Fibroblast of skin of right biceps (primary cell): ENCODE results near the gene CCDC34.

ENCODE experiments used
- DNase-seq: peaks from one replicate; pipeline ENCODE4 v3.0.0-alpha.2; 2013

Gene CCDC34

GRCh38 chr11:27392278-27393114, 29.5 kb upstream of the CCDC34 start:
- DNase-seq = peak; percentile 75

DNA sequence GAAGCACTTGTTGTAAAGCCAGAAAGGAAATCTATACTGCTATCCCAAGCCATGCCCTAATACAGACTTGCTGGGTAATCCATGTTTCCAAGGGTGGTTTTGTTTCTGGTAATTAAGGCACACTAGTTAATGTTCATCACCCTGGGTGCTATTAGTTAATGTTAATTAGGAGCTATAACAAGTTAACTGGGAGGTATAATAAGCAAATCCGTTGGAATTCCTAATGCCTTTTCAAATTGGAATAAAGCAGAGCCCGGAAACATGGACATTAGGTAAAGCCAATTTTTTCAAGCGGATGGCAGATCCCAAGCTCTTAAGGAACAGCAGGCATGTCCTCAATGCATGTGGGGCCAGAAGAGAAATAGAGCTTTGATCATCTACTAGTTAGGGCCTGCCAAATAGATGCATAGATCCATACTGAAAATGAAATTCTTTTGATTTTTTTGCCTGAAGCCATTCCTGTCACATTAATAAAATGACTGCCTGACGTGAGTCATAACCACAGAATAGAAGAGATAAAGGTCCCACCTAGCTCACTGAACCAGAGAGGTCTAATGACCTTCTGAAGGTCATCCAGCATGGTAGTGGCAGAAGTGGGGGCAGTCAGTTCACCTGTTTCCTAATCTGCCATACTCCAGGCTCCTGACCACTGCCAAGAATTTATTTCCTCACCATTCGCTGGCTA, 28.5 kb upstream of the CCDC34 start:
- DNase-seq = no peak

DNA sequence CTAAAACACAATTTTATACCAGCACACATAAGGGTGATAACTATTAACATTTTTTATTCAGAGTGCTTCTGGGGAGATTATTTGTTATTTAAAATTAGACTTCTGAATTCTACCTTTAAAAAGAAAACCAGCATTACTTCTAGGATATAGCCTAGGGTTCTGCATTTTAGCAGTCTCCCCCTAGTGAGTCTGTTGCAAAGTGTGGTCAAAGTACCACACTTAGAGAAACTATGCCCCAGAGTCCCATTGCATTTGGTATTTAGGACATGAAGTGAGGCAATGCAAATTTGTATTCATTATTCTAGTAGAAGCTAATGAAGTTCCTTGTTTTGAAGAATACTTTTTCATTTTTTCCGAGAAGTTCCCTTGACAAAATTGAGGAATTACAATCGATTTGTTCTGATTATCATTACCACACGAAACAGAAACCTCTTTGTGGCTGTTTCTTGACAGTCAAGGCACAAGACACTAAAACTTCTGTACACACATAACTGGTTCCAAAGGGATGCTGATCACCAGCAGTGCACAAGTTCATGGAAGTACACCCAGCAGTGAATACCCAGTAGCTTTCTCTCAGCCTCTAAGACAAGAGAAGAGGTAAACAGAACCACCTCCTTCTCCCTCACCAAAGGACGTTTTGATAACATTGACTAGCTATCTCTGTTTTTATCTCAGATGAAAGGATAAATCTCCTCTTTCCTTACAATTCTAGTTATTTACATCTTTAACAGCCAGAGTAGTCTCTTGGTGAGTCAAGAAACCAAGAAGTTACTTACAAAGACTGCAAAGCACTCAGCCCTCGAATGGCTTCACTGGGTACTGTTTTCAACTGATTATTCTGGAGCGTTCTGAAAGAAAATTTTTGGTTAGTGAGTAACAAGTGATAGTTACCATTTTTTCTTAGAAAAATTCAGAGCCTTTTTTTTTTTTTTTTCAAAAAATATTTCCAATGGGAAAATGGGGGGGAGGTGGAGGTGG, 27.6 kb upstream of the CCDC34 start:
- DNase-seq = peak; percentile 78

DNA sequence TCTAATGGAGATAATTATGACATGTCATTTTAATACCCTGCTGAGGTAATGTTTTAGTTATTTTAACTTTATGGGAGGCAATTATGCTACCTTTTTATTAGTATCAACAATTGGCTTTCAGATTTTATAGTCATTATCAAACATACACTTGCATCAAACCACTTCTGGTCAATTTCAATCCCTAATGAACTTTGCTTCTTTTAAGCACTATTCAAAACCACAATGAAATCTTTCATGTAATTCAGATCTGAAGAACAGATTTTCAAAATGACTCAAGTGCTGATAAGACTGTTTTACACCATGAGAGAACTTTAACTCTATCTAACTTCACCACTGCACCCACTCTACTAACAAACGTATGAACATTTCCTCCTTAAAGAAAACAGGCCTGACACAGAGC, 25.9 kb upstream of the CCDC34 start:
- no peak for DNase-seq

GRCh38 chr11:27388001-27388400, 25.0 kb upstream of the CCDC34 start:
- DNase-seq = no peak

DNA sequence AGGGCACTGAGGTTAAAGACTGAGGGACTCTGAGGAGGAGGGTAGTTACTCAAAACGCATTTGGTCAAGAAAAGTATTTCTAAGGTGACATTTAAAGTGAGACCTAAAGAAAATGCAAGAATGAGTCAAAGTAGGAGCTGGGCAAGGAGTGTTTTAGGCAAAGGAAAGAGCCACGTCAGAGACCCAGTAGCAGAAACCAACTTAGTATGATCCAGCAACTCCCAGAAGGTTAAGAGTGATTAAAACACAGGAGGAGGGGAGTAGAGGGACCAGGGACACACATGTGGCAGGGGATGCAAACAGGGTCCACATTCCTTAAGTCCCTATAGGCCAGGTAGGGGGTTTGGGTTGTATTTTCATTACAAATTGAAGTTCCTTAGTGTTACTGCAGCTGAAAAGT, 24.3 kb upstream of the CCDC34 start:
- DNase-seq = no peak

- DNase-seq = peak; percentile 50
Observed at GRCh38 chr11:27386181-27386845, 23.3 kb upstream of the CCDC34 start.

GRCh38 chr11:27385245-27385644, 22.2 kb upstream of the CCDC34 start:
- peak; percentile 89 for DNase-seq

GRCh38 chr11:27384227-27384626, 21.2 kb upstream of the CCDC34 start:
- DNase-seq = no peak

GRCh38 chr11:27383645-27384044, 20.6 kb upstream of the CCDC34 start:
- DNase-seq = no peak

DNA sequence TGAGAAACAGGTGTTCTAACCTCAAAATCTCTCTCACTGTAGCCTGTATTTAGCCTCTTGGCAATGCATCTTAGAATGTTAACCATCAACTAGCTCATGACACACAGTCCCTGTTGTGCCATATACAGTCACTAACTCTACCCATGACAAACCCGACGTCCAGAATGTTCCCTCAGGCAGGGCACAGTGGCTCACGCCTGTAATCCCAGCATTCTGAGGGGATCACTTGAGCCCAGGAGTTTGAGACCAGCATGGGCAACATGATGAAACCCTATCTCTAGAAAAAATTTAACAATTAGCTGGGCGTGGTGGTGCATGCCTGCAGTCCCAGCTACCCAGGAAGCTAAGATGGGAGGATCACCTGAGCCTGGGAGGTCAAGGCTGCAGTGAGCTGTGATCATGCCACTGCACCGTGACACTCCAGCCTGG, 18.2 kb upstream of the CCDC34 start:
- DNase-seq = no peak

- no peak for DNase-seq
Observed at GRCh38 chr11:27380771-27381170, 17.8 kb upstream of the CCDC34 start.

DNA sequence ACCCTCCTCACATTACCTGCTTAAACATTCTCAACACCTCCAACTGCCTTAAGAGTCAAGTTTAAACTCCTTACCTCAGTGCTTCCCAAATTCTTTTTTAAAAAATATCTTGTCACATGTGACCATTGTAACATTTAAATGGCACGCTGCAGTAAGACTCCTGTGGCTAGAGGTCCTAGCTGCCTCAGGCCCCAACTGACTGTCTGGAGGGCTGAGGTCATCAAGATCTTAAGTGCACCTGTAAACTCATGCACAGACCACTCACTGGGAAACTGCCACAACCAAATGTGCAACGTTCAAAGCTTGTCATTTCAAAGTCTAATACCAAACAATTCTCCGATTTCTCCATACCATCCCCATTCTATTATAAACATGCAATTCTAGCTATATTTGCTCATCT, 16.4 kb upstream of the CCDC34 start:
- DNase-seq = no peak

DNA sequence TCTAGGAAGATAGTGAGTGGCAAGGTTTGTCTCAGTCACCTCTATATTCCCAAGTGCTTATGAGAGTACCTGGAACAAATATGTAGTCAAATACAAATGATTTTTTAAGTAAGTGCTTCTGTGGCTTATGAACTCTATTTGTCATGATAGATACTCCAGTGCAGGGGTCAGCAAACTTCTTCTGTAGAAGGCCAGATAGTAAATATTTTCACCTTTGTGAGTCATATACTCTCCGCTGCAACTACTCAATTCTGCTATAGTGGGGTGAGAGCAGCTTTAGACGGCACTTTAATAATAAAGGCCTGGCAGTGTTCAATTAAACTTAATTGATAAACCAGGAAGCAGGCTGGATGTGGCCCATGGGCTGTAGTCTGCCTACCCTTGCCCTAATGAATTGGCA, 12.4 kb upstream of the CCDC34 start:
- no peak for DNase-seq

- DNase-seq = no peak
Observed at GRCh38 chr11:27373856-27374602, 11.0 kb upstream of the CCDC34 start.

DNA sequence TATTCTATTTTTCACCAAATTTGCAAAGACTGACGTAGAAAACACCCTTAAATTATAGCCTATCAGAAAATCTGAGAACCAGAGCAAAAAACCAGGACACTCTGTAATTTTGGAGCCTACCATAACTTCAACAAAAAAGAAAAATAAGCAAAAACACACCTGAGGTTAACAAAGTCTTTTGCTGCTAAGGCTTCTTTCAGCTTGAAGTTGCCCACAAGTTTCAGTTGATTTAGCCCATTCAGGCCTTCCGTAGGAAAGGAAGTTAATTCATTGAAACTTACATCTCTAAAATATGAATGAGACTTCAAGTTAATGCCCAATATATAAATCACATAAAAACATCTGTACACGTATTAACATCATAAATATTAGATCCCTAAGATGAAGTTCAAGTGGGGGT, 10.4 kb upstream of the CCDC34 start:
- no peak for DNase-seq

DNA sequence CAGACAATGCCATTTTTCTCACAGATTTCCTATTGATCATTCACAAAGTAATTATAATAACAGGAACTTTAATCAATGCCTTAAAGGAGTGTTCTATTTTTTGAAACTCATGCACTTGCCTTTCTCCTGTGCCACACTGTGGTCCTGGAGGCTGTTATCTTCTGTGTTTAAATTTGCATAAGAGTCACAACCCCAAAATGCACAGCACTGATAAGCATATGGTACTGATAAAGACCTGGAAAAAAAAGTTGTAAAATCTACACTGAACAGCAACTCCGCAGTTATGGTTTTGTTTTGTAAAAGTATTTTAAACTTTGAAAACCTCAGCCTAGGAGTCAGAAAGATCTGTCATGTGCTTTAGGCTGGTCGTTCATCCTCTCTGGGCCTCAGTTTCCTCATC, 9.1 kb upstream of the CCDC34 start:
- DNase-seq = no peak

GRCh38 chr11:27371489-27371888, 8.5 kb upstream of the CCDC34 start:
- DNase-seq = no peak

DNA sequence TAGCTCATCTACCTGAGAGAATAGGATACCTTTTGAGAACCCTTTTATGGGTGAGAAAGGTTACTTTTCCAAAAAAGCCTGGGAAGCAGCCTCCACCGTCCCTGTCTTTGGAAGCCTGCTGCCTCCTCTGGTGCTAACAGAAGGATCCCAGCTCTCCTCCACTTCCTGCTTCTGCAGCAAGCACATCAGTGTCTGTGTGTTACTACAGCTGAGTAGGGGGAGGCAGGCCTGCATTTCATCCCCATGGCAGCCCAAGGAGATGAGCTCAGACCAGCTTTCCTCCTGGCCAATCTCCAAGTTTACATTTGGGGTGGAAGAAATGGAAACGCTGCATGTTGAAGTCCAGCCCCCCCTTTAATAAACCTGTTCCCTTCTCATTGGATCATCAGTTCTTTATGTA, 7.4 kb upstream of the CCDC34 start:
- DNase-seq = peak; percentile 54

- no peak for DNase-seq
Observed at GRCh38 chr11:27367881-27368280, 4.9 kb upstream of the CCDC34 start.

GRCh38 chr11:27363576-27364117, 632 bp upstream of the CCDC34 start:
- DNase-seq = no peak
